ENCODE measurements around the gene C8B. TPM values are rescaled to one million over a fixed set of nuclear protein-coding genes. Genes with fewer than 3 reads are reported as not detected.

Gene C8B
- polyA plus RNA-seq, 1 donor = 0.06 TPM

DNA sequence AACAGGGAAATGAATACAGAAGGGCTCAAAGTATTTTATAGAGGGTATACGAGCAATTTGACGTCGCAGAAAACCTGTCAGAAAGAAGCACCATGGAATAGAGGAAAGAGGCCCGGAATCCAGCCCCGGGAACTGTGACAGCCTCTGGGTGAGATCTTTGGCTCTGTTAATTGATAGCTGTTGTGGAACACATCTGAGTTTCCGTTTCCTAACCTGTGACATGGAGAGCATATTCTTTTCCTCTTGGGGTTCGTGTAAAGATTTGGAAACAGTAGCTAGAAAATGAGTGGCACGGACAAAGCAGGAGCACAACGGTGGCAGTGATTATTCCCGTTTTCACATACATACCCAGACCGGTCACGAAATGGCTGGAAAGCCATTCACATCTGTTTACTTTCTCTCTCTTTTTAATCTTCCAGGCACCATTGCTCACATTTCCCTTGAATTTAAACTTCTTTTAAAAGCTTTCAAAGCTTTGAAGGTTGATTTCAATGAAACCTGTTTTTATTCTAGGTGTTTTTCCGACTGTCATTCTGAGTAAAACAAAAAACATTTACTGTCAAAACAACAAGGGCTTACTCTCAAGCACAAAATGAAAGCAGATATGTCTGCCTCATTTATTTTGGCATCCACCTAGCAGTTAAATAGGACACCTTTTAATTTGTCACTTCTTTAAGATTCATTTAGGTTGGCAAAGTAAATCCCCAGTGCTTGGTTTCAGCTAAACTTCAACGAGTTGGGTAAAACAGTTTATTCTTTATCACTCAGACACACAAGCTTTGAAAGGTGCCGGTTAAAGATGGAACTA lies 26.7 kb upstream of the C8B start:
- WGBS (ENCODE audit: insufficient coverage, low lambda C conversion rate) = 100% methylated on average over 4 of the region's 15 CpGs
- no peak overlapping the region for H3K27ac ChIP-seq (ENCODE audit: low read length)
- no peak overlapping the region for H3K4me3 ChIP-seq (ENCODE audit: low read length)
- no peaks in the 10 kb centered on the region for H3K27me3 ChIP-seq (ENCODE audit: control insufficient read depth, insufficient read depth, low read length)
- peaks cover 5% of the 10 kb centered on the region for H3K36me3 ChIP-seq (ENCODE audit: control insufficient read depth, insufficient read depth, low read length)
- no peak for DNase-seq
- H3K4me1 ChIP-seq (ENCODE audit: control insufficient read depth, insufficient read depth, low read length) = peaks cover 2% of the 10 kb centered on the region
- no peaks in the 10 kb centered on the region for H3K9me3 ChIP-seq (ENCODE audit: control insufficient read depth, low read depth, low read length)

DNA sequence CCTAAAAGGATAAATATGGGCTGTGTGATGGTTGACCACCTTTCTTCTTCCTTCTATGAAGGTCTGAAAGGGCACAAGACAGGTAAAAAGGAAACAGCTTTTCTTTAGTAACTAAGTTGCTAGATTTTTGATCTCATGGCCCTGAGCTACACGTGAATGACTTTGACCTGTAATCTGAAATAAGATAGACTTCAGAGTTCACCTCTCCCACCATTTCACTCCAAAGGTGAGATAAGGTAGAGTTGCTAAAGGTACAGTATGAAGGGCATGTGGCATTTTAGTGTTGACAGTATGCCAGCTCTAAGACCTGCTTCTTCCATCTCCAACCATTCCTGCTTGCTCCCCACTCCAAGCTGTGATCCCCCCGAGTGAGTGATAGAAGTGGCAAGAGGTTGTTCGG lies 25.8 kb upstream of the C8B start:
- H3K9me3 ChIP-seq (ENCODE audit: control insufficient read depth, low read depth, low read length) = no peaks in the 10 kb centered on the region
- peak; percentile 19 to 63 for DNase-seq
- no peaks in the 10 kb centered on the region for H3K27me3 ChIP-seq (ENCODE audit: control insufficient read depth, insufficient read depth, low read length)
- H3K36me3 ChIP-seq (ENCODE audit: control insufficient read depth, insufficient read depth, low read length) = peaks cover 4% of the 10 kb centered on the region
- WGBS (ENCODE audit: insufficient coverage, low lambda C conversion rate) = no CpG with 5 or more reads among the region's 3 CpGs
- H3K4me3 ChIP-seq (ENCODE audit: low read length) = no peak overlapping the region
- peaks cover 2% of the 10 kb centered on the region for H3K4me1 ChIP-seq (ENCODE audit: control insufficient read depth, insufficient read depth, low read length)
- H3K27ac ChIP-seq (ENCODE audit: low read length) = no peak overlapping the region

DNA sequence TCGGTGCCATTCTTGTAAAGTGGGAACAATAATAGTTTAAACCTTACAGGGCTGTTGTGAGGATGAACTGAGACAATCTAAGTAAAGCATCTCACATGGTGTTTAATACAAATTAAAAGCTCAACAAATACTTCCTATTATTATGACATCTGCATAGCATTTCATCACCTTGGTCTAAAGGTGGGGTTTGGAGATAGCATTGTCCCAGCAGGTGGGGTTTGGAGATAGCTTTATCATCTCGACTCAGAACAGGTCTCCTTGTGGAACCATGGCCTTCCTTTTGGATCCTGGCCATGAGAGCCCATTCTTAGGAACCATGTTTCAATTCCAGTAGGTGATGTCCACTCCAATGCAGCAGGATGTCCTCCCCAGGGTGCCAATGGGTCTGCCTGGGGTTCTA lies 20.6 kb upstream of the C8B start:
- no CpG with 5 or more reads among the region's 2 CpGs for WGBS (ENCODE audit: insufficient coverage, low lambda C conversion rate)
- Histone ChIP-seq H3K36me3 (ENCODE audit: control insufficient read depth, insufficient read depth, low read length) (no peaks in the 10 kb centered on the region), H3K27me3 (ENCODE audit: control insufficient read depth, insufficient read depth, low read length) (no peaks in the 10 kb centered on the region), H3K27ac (ENCODE audit: low read length) (no peak overlapping the region), H3K9me3 (ENCODE audit: control insufficient read depth, low read depth, low read length) (no peaks in the 10 kb centered on the region), H3K4me1 (ENCODE audit: control insufficient read depth, insufficient read depth, low read length) (peaks cover 1% of the 10 kb centered on the region), H3K4me3 (ENCODE audit: low read length) (no peak overlapping the region)
- no peak for DNase-seq

DNA sequence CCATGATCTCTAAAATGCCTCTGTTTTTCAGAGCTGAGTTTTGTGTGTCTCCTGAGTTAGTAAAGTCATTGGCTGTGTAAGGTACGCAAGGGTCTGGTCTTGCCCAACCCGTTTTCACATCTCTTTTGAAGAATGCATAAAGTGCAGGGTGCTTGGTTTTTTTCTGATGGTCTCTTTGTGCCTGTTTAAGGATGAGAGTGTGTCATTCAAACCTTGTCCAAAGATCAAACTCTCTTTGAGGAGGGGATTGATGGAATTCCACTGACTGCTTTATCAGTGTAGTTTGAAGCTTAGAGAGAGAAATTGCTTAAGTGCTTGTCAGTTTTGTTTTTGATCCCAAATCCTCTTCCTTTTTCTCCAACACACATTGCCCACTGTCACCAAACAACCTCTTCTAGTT lies 20.0 kb upstream of the C8B start:
- 92% methylated on average over 2 of the region's 2 CpGs for WGBS (ENCODE audit: insufficient coverage, low lambda C conversion rate)

DNA sequence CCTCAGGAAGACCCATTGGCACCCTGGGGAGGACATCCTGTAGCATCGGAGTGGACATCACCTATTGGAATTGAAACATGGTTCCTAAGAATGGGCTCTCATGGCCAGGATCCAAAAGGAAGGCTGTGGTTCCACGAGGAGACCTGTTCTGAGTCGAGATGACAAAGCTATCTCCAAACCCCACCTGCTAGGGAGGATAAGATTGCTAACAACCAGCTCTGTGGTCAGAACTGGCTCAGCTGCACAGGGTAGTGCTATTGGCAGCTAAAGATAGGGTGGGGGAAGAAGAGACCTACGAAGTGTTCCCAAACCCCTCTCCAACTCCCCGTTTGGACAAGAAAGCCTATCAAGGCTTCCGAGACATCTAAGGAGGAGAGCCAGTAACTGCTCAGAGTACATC lies 17.7 kb upstream of the C8B start:
- DNase-seq = no peak

More for the DNA sequence above, 20.0 kb upstream of the C8B start:
- no peak for DNase-seq
- no peak overlapping the region for H3K4me3 ChIP-seq (ENCODE audit: low read length)
- no peaks in the 10 kb centered on the region for H3K4me1 ChIP-seq (ENCODE audit: control insufficient read depth, insufficient read depth, low read length)
- H3K27me3 ChIP-seq (ENCODE audit: control insufficient read depth, insufficient read depth, low read length) = no peaks in the 10 kb centered on the region
- H3K9me3 ChIP-seq (ENCODE audit: control insufficient read depth, low read depth, low read length) = no peaks in the 10 kb centered on the region
- H3K36me3 ChIP-seq (ENCODE audit: control insufficient read depth, insufficient read depth, low read length) = no peaks in the 10 kb centered on the region
- H3K27ac ChIP-seq (ENCODE audit: low read length) = no peak overlapping the region

DNA sequence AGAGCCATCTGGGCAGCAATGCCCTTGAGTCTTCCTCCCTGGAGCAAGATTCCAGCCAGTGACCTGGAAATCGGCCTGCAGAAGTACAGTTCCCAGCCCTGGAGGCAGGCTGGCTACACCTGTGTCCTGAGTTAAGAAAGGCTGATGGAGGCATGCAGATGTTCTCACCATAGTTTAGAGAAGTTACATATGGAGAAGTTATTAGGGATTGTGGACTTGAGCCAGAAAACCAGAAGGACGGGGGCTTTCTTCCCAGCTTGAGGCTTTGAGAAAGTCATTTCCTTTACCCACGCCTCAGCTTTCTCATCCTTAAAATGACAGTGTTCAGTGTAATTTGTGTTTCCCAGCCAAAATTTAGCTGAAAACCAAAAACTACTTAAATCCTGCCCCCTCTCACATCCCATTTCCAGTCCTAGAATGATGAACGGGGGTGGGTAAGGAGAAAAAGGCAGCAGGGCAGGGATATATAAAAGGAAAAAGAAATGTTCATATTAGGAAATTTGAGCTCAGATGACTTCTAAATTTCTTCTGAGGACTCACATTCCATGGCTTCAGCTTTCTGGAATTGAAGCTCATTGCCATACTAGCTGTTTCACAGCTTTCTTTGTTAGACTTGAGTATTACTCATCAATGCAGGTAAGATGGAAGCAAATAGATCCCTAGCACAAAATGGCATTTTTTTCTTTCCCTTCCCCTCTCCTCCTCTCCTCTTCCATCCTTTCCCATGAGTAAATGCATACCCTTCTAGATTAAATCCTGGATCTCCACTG lies 14.4 kb upstream of the C8B start:
- no peaks in the 10 kb centered on the region for H3K4me1 ChIP-seq (ENCODE audit: control insufficient read depth, insufficient read depth, low read length)
- no peak overlapping the region for H3K27ac ChIP-seq (ENCODE audit: low read length)
- no peaks in the 10 kb centered on the region for H3K27me3 ChIP-seq (ENCODE audit: control insufficient read depth, insufficient read depth, low read length)
- WGBS (ENCODE audit: insufficient coverage, low lambda C conversion rate) = no CpG with 5 or more reads among the region's 4 CpGs
- DNase-seq = no peak
- H3K4me3 ChIP-seq (ENCODE audit: low read length) = no peak overlapping the region
- no peaks in the 10 kb centered on the region for H3K36me3 ChIP-seq (ENCODE audit: control insufficient read depth, insufficient read depth, low read length)
- H3K9me3 ChIP-seq (ENCODE audit: control insufficient read depth, low read depth, low read length) = no peaks in the 10 kb centered on the region

More for the DNA sequence above, 17.7 kb upstream of the C8B start:
- no peaks in the 10 kb centered on the region for H3K4me1 ChIP-seq (ENCODE audit: control insufficient read depth, insufficient read depth, low read length)
- 100% methylated on average over 1 of the region's 6 CpGs for WGBS (ENCODE audit: insufficient coverage, low lambda C conversion rate)
- H3K36me3 ChIP-seq (ENCODE audit: control insufficient read depth, insufficient read depth, low read length) = no peaks in the 10 kb centered on the region
- H3K27ac ChIP-seq (ENCODE audit: low read length) = no peak overlapping the region
- H3K4me3 ChIP-seq (ENCODE audit: low read length) = no peak overlapping the region
- no peaks in the 10 kb centered on the region for H3K9me3 ChIP-seq (ENCODE audit: control insufficient read depth, low read depth, low read length)
- no peaks in the 10 kb centered on the region for H3K27me3 ChIP-seq (ENCODE audit: control insufficient read depth, insufficient read depth, low read length)

DNA sequence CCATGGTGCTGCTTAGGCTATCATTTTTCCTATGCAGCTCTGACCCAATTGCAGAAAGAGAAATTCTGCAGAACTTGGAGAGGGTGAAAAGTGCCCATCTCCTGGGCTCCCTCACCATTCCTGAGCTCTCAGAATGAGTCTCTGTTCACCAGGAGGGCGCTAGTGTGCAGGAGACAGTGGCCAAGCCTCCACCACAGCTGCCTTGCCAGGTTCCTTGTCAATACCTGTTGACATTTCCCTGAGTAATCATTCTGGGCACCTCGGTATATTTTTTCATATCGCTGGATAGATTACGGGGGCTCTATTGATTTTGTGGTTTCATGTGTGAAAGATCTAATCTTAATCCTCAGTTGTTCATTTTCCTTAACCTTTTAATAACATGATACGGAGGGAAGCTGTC lies 13.0 kb upstream of the C8B start:
- Histone ChIP-seq H3K4me3 (ENCODE audit: low read length) (no peak overlapping the region), H3K36me3 (ENCODE audit: control insufficient read depth, insufficient read depth, low read length) (no peaks in the 10 kb centered on the region), H3K9me3 (ENCODE audit: control insufficient read depth, low read depth, low read length) (no peaks in the 10 kb centered on the region), H3K4me1 (ENCODE audit: control insufficient read depth, insufficient read depth, low read length) (no peaks in the 10 kb centered on the region), H3K27me3 (ENCODE audit: control insufficient read depth, insufficient read depth, low read length) (no peaks in the 10 kb centered on the region), H3K27ac (ENCODE audit: low read length) (no peak overlapping the region)
- DNase-seq = no peak
- WGBS (ENCODE audit: insufficient coverage, low lambda C conversion rate) = 65% methylated on average over 3 of the region's 5 CpGs

DNA sequence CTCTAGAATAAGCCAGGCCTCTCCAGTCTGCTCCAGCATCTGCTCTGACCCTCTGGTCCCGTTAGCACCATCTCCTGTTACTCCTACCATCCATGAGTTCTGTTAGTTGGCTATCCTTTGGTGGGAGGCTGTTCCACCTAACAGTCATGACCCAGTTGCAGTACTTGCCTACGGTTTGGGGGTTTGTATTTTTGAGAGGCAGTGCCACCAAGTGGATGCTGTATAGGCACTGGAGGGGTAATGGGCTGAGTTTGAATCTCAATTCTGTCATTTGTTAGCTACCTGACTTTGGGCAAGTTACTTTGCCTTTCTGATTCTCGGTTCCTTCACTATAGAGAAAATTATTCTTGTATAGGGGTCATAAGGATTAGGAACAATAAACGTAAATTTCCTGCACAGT lies 12.1 kb upstream of the C8B start:
- no CpG with 5 or more reads among the region's 4 CpGs for WGBS (ENCODE audit: insufficient coverage, low lambda C conversion rate)
- no peak for DNase-seq
- Histone ChIP-seq H3K4me3 (ENCODE audit: low read length) (no peak overlapping the region), H3K27ac (ENCODE audit: low read length) (no peak overlapping the region), H3K9me3 (ENCODE audit: control insufficient read depth, low read depth, low read length) (no peaks in the 10 kb centered on the region), H3K27me3 (ENCODE audit: control insufficient read depth, insufficient read depth, low read length) (no peaks in the 10 kb centered on the region), H3K4me1 (ENCODE audit: control insufficient read depth, insufficient read depth, low read length) (no peaks in the 10 kb centered on the region), H3K36me3 (ENCODE audit: control insufficient read depth, insufficient read depth, low read length) (no peaks in the 10 kb centered on the region)

DNA sequence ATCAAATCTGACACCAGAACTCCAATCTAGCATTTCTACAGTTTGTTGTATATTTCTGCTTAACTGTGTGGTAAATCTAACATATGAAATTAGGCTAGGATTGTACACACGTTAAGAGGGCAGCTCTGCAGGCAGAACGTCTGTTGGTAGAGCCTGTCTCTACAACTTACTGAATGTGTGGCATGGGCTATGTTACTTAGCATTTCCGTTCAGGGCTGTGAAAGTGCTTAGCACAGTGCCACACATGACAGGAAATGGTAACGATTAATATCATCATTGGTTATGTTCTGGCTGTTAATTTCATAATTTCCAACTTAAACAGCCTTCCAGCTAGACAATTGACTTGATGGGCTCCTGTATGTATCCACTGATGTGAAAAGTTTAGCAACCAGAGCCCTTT lies 9.6 kb upstream of the C8B start:
- no peaks in the 10 kb centered on the region for H3K36me3 ChIP-seq (ENCODE audit: control insufficient read depth, insufficient read depth, low read length)
- H3K9me3 ChIP-seq (ENCODE audit: control insufficient read depth, low read depth, low read length) = no peaks in the 10 kb centered on the region
- WGBS (ENCODE audit: insufficient coverage, low lambda C conversion rate) = no CpG with 5 or more reads among the region's 4 CpGs
- H3K4me1 ChIP-seq (ENCODE audit: control insufficient read depth, insufficient read depth, low read length) = no peaks in the 10 kb centered on the region
- H3K27me3 ChIP-seq (ENCODE audit: control insufficient read depth, insufficient read depth, low read length) = no peaks in the 10 kb centered on the region
- no peak overlapping the region for H3K4me3 ChIP-seq (ENCODE audit: low read length)
- H3K27ac ChIP-seq (ENCODE audit: low read length) = no peak overlapping the region
- no peak for DNase-seq

DNA sequence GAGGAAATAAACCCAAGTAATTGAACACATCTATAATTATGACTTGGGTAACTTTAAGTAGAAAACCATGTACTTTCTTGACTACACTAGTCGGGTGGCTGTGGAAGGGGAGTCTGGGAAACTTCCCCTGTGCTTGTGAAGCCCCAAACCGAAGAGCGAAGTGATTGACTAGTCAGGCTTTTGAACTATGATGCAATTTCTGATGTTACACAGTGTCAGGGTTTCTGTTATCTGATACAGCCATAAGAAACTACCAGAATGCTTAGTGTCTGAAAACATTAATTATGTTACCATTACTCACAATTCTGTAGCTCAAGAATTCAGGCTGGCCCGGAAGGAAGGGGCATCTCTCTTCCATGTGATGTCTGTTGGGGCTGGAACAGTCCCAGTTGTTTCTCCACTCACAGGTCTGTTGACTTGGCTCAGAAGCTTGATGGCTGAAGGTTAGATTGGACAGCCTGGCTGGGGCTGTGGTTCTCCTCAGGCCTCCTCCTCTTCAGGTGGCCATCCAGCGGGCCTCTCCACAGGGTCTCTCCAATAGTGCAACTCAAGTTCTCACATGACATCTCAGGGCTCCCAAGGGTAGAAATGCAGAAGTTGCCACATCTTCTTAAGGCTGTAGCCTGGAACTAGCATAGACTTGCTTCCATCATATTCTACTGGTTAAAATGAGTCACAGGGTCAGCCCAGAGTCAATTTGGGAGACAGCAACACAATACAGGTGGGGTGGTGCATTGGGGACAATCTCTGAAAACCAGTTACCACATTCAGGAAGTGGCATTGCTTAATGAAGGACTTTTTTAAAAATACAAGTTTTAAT lies 8.3 kb upstream of the C8B start:
- Histone ChIP-seq H3K9me3 (ENCODE audit: control insufficient read depth, low read depth, low read length) (no peaks in the 10 kb centered on the region), H3K27ac (ENCODE audit: low read length) (peak overlapping the region; percentile 50), H3K4me3 (ENCODE audit: low read length) (no peak overlapping the region), H3K4me1 (ENCODE audit: control insufficient read depth, insufficient read depth, low read length) (no peaks in the 10 kb centered on the region), H3K27me3 (ENCODE audit: control insufficient read depth, insufficient read depth, low read length) (no peaks in the 10 kb centered on the region), H3K36me3 (ENCODE audit: control insufficient read depth, insufficient read depth, low read length) (no peaks in the 10 kb centered on the region)
- DNase-seq = no peak
- WGBS (ENCODE audit: insufficient coverage, low lambda C conversion rate) = no CpG with 5 or more reads among the region's 5 CpGs
